GM23248 (cell line): ENCODE results near the gene TOX4. TPM values are rescaled to one million over a fixed set of nuclear protein-coding genes. Genes with fewer than 3 reads are reported as not detected.

Source experiments
- DNase-seq: peaks from one replicate; pipeline ENCODE4 v3.0.0-alpha.2; 2015
- H2AFZ ChIP-seq: fragments of 200-600 bp; sonication (generic); 2 replicates; pipeline ENCODE4 v1.6.1; 2016; ENCODE audit warnings: antibody characterized with exemption
- H3F3A ChIP-seq: fragments of 200-600 bp; sonication (generic); 2 replicates; pipeline ENCODE4 v1.6.1; 2016; ENCODE audit warnings: mild to moderate bottlenecking, antibody characterized with exemption, mixed run types; ENCODE audit not compliant: insufficient read depth
- H3K27ac ChIP-seq: fragments of 200-600 bp; sonication (generic); 2 replicates; pipeline ENCODE4 v1.5.1; 2016; ENCODE audit warnings: mild to moderate bottlenecking
- H3K27me3 ChIP-seq: fragments of 200-600 bp; sonication (generic); replicated peaks from 2 replicates; pipeline ENCODE4 v1.6.1; 2016; ENCODE audit warnings: mild to moderate bottlenecking; ENCODE audit not compliant: insufficient read depth
- H3K36me3 ChIP-seq: fragments of 200-600 bp; sonication (generic); 2 replicates; pipeline ENCODE4 v1.6.1; 2016; ENCODE audit warnings: low read depth, mild to moderate bottlenecking
- H3K4me1 ChIP-seq: fragments of 200-600 bp; sonication (generic); 2 replicates; pipeline ENCODE4 v1.6.1; 2016; ENCODE audit warnings: mild to moderate bottlenecking; ENCODE audit not compliant: insufficient read depth
- H3K4me2 ChIP-seq: fragments of 200-600 bp; sonication (generic); one replicate; pipeline ENCODE4 v1.6.1; 2016; ENCODE audit warnings: mild to moderate bottlenecking; ENCODE audit not compliant: unreplicated experiment
- H3K4me3 ChIP-seq: fragments of 200-600 bp; sonication (generic); 2 replicates; pipeline ENCODE4 v1.5.1; 2016; ENCODE audit warnings: mild to moderate bottlenecking
- H3K79me2 ChIP-seq: fragments of 200-600 bp; sonication (generic); 2 replicates; pipeline ENCODE4 v1.6.1; 2016; ENCODE audit warnings: mild to moderate bottlenecking; ENCODE audit not compliant: insufficient read depth
- H3K9ac ChIP-seq: fragments of 200-600 bp; sonication (generic); 2 replicates; pipeline ENCODE4 v1.6.1; 2016; ENCODE audit warnings: mild to moderate bottlenecking
- H3K9me2 ChIP-seq: fragments of 200-600 bp; sonication (generic); 2 replicates; pipeline ENCODE4 v1.6.1; 2016; ENCODE audit warnings: mixed run types, mild to moderate bottlenecking, moderate library complexity; ENCODE audit not compliant: insufficient read depth
- H3K9me3 ChIP-seq: fragments of 200-600 bp; sonication (generic); one replicate; pipeline ENCODE4 v1.6.1; 2017; ENCODE audit warnings: low read depth
- H4K20me1 ChIP-seq: fragments of 200-600 bp; sonication (generic); 2 replicates; pipeline ENCODE4 v1.6.0; 2016; ENCODE audit not compliant: insufficient read depth
- EZH2 ChIP-seq: fragments of 200-600 bp; sonication (generic); IDR thresholded peaks from 2 replicates; pipeline ENCODE4 v1.6.1; 2018; ENCODE audit warnings: antibody characterized with exemption, mild to moderate bottlenecking; ENCODE audit not compliant: insufficient read depth, poor library complexity, severe bottlenecking
- EZH2phosphoT487 ChIP-seq: fragments of 200-600 bp; sonication (generic); IDR thresholded peaks from 2 replicates; pipeline ENCODE4 v1.6.1; 2018; ENCODE audit warnings: antibody characterized with exemption, moderate library complexity, mild to moderate bottlenecking, low read depth; ENCODE audit not compliant: insufficient read depth
- WGBS, 2 experiments: methylation state at CpG; one replicate each; pipeline ENCODE4 v1.1.6; 2015 to 2017; ENCODE audit warnings: low lambda C conversion rate in 2 of 2, low coverage in 1 of 2; ENCODE audit errors: missing lambda C conversion rate in 2 of 2; 5-methylcytosine and 5-hydroxymethylcytosine counted together
- in situ Hi-C: fragments of 300-500 bp; cut with MboI; formaldehyde crosslinking; loops from 2 replicates; pipeline ENCODE4 v1.15.0; 2020
- polyA plus RNA-seq: library from polyadenylated mRNA; unstranded; fragments of >200 nt; fragmentation: Nextera tagmentation; extraction: Ambion mirVana; gene quantifications from 2 replicates; pipeline ENCODE4 v1.2.1, GENCODE V29; 2016
- total RNA-seq: library from RNA; depleted of rRNA; stranded (reverse); fragments of >200 nt; shearing (Covaris generic); gene quantifications from 2 replicates; pipeline ENCODE4 v1.2.3, GENCODE V29; 2014

TOX4 gene
- total and polyA plus RNA-seq, 2 experiments from 2014 or later, result 23.6 to 74.2 TPM

DNA sequence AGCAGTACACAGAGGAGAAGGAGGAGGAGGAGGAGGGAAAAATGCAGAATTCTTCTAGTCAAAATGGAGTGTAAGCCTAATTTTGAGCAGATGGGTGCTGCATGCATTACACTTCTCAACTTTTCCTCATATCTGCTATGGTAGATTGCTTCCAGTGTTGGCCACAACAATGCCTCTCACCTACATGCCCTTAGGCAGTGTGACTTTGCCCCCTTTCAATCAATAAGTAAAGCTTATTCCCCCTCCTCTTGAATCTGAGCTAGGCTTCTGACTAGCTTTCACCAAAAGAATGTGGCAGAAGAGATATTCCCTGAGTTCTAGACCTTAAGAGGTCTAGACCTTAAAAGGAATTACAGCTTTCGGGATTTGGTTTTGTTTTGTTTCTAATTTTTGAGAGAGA, 37.3 kb downstream of the TOX4 start:
- H3K9ac ChIP-seq, result no peak overlapping the region
- no peak for TF ChIP-seq EZH2
- TF ChIP-seq EZH2phosphoT487, result no peak
- no peaks in the 10 kb centered on the region for H3K27me3 ChIP-seq
- H2AFZ ChIP-seq, result peak overlapping the region; percentile 46
- H3K36me3 ChIP-seq, result no peaks in the 10 kb centered on the region
- no peaks in the 10 kb centered on the region for H3K9me3 ChIP-seq
- DNase-seq, result no peak
- peaks cover 5% of the 10 kb centered on the region for H3K4me1 ChIP-seq
- WGBS, 2 experiments, result 87 to 94% methylated on average over 1 of the region's 1 CpG
- in situ Hi-C loops, result no loop called here
- H3K27ac ChIP-seq, result no peak overlapping the region
- H3K79me2 ChIP-seq, result peaks cover 17% of the 10 kb centered on the region
- no peak overlapping the region for H3K4me2 ChIP-seq
- H4K20me1 ChIP-seq, result no peaks in the 10 kb centered on the region
- H3K9me2 ChIP-seq, result no peaks in the 10 kb centered on the region
- H3K4me3 ChIP-seq, result no peak overlapping the region
- 0 out of 2 replicates have a peak, but pooled peaks cover 4% of the 10 kb centered on the region for H3F3A ChIP-seq

- Histone ChIP-seq H3K4me1 (peaks cover 14% of the 10 kb centered on the region), H3K79me2 (no peaks in the 10 kb centered on the region), H3K27me3 (no peaks in the 10 kb centered on the region), H3K9me3 (no peaks in the 10 kb centered on the region), H3K9ac (no peak overlapping the region), H4K20me1 (no peaks in the 10 kb centered on the region), H3K9me2 (no peaks in the 10 kb centered on the region), H3K4me3 (no peak overlapping the region), H3F3A (peaks cover 15% of the 10 kb centered on the region), H3K36me3 (no peaks in the 10 kb centered on the region), H3K27ac (no peak overlapping the region), H3K4me2 (no peak overlapping the region), H2AFZ (no peak overlapping the region)
- no peak for DNase-seq
- in situ Hi-C loops, result no loop called here
- TF ChIP-seq EZH2phosphoT487 (no peak), EZH2 (no peak)
- 56 to 63% methylated on average over 2 of the region's 2 CpGs for WGBS, 2 experiments
These were observed 41.7 kb downstream of the TOX4 start for GRCh38 chr14:21518725-21519124.

- no peaks in the 10 kb centered on the region for H3K36me3 ChIP-seq
- H3K9ac ChIP-seq, result no peak overlapping the region
- H3K79me2 ChIP-seq, result no peaks in the 10 kb centered on the region
- H3K9me3 ChIP-seq, result no peaks in the 10 kb centered on the region
- no peak for TF ChIP-seq EZH2
- TF ChIP-seq EZH2phosphoT487, result no peak
- no peak overlapping the region for H3K27ac ChIP-seq
- H4K20me1 ChIP-seq, result no peaks in the 10 kb centered on the region
- H3K4me3 ChIP-seq, result no peak overlapping the region
- H3F3A ChIP-seq, result peaks cover 15% of the 10 kb centered on the region
- no peak for DNase-seq
- 56 to 60% methylated on average over 1 of the region's 1 CpG for WGBS, 2 experiments
- H3K27me3 ChIP-seq, result no peaks in the 10 kb centered on the region
- no peak overlapping the region for H3K4me2 ChIP-seq
- no peaks in the 10 kb centered on the region for H3K9me2 ChIP-seq
- peaks cover 14% of the 10 kb centered on the region for H3K4me1 ChIP-seq
- no peak overlapping the region for H2AFZ ChIP-seq
- in situ Hi-C loops, result no loop called here
These were observed 43.8 kb downstream of the TOX4 start for GRCh38 chr14:21520767-21521166.

DNA sequence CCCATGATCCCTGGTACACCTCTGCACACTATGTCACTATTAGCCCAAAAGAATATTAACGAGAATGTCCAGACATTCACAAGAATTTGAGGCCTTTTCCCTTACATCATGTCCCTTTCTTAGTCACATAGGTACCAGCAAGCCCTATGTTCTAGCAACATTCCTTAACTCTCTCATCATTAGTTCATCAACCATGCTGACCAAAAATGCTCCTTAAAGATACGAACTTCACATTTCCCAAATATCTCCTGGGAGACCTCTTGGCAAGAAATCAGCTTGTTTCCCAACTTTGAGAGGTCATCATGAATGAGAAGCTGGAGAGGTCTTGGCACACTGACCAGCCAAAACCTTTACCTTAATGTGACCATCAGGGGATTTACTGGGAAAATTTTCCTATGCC, 44.5 kb downstream of the TOX4 start:
- Histone ChIP-seq H3K9me3 (no peaks in the 10 kb centered on the region), H3K4me3 (no peak overlapping the region), H3K9ac (no peak overlapping the region), H3K4me2 (no peak overlapping the region), H4K20me1 (no peaks in the 10 kb centered on the region), H3F3A (peaks cover 15% of the 10 kb centered on the region), H3K4me1 (peaks cover 14% of the 10 kb centered on the region), H3K27ac (peak overlapping the region; percentile 41; the same call in 1 of the 2 replicates), H3K36me3 (no peaks in the 10 kb centered on the region), H3K9me2 (no peaks in the 10 kb centered on the region), H2AFZ (no peak overlapping the region), H3K79me2 (no peaks in the 10 kb centered on the region), H3K27me3 (no peaks in the 10 kb centered on the region)
- WGBS, 2 experiments, result 15 to 20% methylated on average over 2 of the region's 2 CpGs
- peak; percentile 83 for DNase-seq
- in situ Hi-C loops, result no loop called here
- no peak for TF ChIP-seq EZH2
- no peak for TF ChIP-seq EZH2phosphoT487

DNA sequence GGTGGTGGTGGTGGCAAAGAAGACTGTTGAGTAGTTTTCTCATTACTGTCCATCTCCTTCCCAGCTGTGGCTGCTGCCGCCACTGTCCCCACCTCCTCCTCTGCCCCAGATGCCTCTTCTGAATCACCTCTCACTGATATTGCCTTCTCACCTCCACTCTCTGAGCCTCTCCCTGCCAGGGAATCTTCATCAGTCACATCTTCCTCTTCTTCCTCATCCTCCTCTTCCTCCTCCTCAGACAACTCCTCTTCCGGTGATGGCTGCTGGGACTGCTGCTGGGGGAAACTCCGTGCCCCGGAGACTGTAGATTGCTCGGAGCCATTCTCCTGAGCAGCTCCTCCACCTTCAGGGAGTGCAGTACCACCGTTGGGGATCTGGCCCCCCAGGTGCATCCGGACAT, 46.2 kb downstream of the TOX4 start:
- Histone ChIP-seq H3K36me3 (no peaks in the 10 kb centered on the region), H4K20me1 (no peaks in the 10 kb centered on the region), H3K9ac (no peak overlapping the region), H3K4me2 (no peak overlapping the region), H3K27ac (no peak overlapping the region), H3K9me2 (no peaks in the 10 kb centered on the region), H3K79me2 (no peaks in the 10 kb centered on the region), H3K4me1 (peaks cover 14% of the 10 kb centered on the region), H3K27me3 (no peaks in the 10 kb centered on the region), H3K4me3 (no peak overlapping the region), H2AFZ (no peak overlapping the region), H3K9me3 (no peaks in the 10 kb centered on the region), H3F3A (peaks cover 15% of the 10 kb centered on the region)
- no peak for TF ChIP-seq EZH2
- no peak for TF ChIP-seq EZH2phosphoT487
- 74 to 76% methylated on average over 7 of the region's 7 CpGs for WGBS, 2 experiments
- no peak for DNase-seq
- in situ Hi-C loops, result no loop called here
